SHP77 (cell line): Measurements from ENCODE around the gene HCLS1.
A peak's percentile ranks its signal among the peaks of the same experiment; 100 is the strongest.
"Not testable (repeated sequence)": the region's sequence is repeated elsewhere in the genome, so short reads cannot be mapped to it uniquely, and the experiment has no call there.

ENCODE experiments used
- DNase-seq, 2 experiments: peaks; one replicate each; lab custom pipeline; 2025; lab: John Stamatoyannopoulos, UW

HCLS1 gene

DNA sequence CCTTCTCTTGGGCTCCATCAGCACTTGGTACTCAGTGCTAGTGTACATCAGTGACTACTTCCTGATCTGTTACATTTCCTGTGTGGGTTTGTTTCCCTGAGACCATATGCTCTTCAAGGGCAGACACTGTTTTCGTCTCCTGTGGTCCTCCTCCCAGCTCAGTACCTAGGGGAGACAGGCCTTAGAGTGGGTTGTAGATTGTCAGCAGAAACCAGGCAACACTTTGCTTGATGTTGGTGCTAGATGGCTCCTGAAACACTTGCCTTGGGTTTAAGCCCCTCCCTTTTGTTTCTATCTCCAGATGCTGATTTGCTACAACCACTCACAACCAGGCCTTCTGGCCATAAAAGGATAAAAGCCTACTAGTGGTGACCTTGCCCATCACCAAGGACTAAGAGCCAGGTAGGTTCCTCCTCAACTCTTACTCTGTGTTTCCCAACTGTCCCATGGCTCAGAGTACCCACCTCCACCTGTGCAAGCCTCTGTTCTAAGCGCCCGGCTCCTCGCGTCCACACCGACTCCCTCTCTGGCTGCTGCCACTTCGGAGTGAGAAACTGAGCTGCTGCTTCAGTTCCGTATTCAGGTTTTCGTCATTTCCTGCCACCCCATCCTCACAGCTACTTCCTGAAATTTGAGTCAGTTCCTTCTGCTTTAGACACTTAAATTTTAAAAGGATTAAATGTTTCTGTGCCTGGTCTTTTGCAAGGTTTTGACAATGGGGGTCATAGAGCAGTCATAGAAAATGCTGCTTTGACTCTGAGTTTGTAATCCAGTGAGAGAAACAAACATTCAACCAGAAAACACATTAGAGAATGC lies at the start of gene HCLS1:
Gene HCLS1, minus strand, starts transcription at position 548 of the 816 bp plus-strand sequence. CDS start 2,556 bp downstream, outside the sequence.
- DNase-seq: peak; percentile 33 to 48

GRCh38 chr3:121710347-121710746 lies 49.6 kb upstream of the HCLS1 start:
- DNase-seq: no peak

DNA sequence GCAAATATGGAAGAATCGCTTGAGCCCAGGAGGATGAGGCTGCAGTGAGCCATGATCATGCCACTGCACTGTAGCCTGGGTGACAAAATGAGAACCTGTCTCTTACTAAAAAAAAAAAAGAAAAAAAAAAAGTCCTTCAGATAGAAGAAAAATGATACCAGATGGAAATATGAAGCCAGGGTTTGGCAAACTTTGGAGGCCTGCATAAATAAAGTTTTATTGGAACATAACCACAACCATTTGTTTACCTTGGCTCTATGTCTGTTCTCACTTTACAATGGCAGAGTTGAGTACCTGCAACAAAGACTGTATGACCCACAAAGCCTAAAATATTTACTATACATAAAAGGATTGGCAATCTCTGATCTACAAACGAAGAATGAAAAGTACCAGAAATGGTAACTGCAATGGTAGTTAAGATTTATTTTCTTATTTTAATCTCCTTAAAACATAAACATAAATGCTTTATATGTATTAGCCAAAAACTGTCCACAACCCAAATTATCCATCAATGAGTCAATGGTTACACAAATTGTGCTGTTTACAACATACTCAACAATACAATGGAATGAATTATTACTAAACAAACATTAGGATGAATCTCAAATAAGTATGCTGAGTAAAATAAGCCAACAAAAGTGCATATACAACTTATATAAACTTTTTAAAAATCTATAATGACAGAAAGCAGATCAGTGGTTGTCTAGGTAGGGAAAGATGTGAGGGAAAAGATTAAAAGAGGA lies 47.0 kb upstream of the HCLS1 start:
- no peak for DNase-seq

DNA sequence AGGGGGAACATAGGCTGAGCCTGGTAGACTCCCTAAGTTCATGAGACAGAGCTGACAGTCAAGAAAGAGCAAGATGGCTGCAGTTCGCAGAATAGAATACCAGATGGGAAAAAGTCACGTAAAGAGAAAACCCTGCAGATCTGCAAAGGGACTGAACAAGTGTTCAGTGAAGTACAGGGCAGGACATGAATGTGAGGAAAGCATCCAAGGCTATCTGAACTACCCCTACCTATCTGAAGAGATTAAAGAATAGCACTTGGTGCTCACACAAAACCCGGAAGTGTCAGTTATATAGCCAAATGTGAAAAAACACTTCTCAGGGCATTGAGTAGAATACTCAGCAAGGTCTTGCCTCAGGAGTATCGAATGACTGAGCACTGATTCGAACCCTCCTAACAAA lies 44.8 kb upstream of the HCLS1 start:
- no peak for DNase-seq

GRCh38 chr3:121703973-121704372 lies 43.3 kb upstream of the HCLS1 start:
- DNase-seq: no peak

GRCh38 chr3:121698901-121699300 lies 38.2 kb upstream of the HCLS1 start:
- no peak for DNase-seq

DNA sequence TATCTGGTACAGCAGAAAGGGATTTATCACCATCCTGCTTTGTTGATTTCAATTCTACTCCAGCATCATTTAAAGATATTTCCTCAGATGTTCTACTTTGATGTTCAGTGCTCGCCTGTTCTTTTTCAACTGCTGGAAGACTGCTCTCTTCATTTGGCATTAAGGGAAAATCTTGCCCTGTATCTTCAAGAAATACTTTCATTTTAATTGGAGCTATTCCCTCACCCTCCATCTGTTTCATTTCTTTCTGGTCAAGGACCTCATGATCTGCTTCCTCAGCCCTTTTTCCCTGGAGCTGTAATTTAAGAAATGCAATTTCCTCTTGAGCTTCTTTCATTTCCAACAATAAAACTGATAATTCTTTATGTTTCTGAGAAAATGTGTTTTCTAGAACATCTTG lies 37.8 kb upstream of the HCLS1 start:
- DNase-seq: no peak

GRCh38 chr3:121696186-121696585 lies 35.5 kb upstream of the HCLS1 start:
- no peak for DNase-seq

DNA sequence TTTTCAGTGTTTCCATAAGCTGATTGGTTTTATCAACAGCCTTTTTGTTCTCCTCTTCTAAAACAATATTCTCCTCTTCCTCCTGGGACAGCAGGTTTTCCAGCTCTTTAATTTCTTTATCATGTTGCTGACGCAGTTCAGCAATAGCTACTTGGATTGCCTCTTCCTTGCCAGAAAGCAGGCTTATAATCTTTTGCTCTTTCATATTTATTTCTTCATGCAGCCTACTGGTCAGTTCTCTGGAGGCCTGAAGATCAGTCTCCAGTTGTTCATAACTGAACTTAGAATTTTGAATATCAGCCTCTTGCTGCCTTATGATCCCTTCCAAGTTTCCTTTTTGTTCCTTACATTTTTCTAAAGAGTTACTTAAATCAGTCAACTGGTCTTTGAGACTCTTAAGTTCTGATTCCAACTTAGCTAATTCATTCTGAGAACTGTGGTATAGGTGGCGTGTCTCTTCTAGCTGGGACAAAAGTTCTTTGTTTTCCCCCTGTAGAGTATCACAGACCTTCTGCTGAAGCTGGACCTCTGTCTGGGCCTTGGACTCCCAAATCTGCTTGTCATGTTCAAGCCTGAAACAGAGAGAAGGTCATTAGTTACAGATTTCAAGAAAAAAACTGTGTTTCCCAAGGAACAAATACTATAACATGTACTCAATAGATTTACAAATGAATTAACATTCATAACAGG lies 31.5 kb upstream of the HCLS1 start:
- DNase-seq: no peak

DNA sequence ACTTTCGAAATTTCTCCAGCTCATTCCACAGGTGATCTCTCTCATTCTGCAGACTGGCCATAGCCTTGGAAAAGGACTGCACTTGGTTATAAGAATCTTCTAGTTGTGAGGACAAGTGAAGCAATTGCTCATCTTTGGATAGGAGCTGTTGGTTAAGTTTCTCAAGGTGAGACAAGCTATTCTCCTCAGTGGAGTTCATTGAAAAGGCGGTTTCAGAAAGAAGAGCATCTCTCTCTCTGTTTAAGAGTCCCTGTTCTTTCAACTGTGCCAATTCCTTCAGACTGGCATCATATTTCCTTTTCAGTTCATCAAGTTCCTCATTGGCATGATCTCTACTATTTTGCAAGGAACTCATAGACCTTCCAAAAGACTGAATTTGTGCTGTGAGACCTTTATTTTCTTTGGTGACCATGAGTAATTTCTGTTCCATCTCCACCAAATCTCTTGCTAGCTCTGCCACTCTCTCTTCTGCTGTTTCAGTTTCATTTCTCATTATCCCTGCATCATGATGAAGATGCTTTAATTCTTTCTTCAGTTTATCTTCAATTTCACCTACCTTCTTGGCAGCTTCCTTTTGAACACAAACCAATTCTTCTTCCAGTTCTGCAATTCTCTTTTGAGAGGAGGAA lies 30.2 kb upstream of the HCLS1 start:
- DNase-seq: no peak

- not testable (repeated sequence) for DNase-seq
Observed at GRCh38 chr3:121688747-121689146, 28.0 kb upstream of the HCLS1 start.

DNA sequence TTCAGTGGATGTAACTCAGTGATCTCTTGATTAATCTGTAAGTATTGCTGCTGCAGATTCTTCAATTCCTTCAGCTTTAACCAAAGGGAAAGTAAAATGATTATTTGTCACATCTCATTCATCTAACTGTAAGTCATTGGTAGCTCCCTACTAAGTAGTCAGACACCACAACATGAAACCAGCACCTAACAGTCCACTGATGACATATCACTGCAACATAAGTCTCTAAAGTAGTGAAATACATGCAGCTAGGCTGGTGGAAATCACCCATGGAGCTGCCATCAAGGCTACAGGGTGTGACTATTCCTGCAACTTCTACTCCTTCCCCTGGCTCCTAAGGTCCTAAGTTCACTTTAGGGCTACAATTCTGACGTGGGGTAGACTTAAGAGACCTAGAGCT lies 21.1 kb upstream of the HCLS1 start:
- DNase-seq: no peak

DNA sequence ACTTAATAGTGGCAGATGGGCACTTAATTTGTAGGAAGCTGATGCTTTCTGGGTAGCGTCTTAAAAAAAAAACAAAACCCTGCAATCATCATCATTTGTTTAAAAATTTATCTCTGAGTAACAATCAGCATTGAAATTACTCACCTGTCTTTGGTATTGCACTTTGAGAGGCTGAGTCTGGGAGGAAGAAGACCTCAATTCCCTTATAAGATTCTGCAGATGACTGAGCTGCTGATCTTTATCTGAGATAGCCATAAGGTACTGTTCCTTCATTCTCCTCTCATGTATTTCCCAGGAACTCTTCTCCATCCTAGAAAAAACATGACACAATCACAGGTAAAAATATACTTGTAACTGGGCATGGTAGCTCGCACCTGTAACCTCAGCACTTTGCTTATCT lies 16.4 kb upstream of the HCLS1 start:
- DNase-seq: no peak

DNA sequence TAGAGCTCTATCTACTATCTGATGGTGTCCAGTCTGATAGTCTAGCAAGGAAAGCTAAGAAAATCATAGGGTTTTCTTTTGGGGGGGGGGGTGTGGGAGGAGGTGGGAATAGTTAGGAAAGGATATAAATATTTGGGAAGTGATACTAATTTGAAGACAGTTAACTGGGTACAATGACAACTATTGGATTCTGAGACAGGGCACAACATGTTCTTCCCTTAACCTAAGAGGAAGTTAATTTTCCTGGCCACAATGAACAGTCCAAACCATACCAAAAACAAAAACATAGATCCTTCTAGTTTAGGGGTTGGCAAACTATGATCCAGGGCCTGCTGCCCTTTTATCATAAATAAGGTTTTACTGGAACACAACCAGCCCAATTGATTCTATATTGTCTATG lies 10.0 kb upstream of the HCLS1 start:
- DNase-seq: no peak

- no peak for DNase-seq
Observed at GRCh38 chr3:121667333-121667732, 6.6 kb upstream of the HCLS1 start.

DNA sequence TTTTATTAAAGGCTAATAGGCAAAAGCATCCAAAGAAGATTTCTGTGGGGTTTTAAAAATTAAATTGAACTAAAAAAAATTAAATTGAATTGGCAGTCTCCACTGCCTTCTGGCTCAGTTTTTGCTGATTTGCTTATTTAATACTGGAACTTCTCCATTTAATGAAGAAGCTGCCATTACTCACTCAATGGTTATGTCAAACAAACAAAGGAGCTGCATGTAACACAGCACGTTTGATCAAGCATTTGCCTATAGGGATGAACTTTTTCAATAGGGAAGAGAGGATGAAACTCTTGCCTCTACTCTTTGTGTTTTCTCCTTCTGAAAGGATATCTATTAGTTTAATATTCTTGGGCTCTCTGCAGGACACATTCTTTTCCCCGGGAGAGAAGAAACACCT lies 4.8 kb upstream of the HCLS1 start:
- no peak for DNase-seq

DNA sequence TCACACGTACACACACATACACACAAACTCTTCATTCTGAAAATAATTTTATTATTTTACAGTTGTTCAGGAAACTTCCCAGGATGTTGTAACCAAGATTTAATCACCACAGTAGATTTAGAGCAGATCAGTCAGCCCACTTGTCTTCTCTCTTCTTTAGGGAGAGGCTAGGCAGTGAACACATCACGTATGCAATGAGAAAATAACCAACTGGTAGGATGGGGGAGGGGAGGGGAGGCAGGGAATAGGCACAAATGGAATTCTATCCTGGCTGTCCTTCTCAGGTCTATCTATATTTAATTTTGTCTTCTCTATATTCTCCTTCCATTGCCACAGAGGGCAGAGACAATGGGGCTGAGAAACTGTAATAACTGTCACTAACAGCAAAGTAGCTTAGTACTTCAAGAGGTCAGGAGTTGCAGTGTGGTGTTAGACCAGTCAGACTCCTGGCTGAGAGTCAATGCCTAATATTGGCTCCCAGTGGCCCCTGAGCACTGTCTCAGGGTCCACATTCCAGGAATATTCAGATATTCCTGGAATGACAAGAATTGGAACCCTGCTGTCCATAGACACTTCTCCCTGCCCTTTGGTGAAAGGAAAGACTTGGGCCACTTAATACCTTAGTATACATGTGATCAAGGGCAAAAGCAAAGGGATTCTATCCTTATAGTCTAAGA lies 2.6 kb upstream of the HCLS1 start:
- no peak for DNase-seq

GRCh38 chr3:121662742-121663141 lies 2.0 kb upstream of the HCLS1 start:
- DNase-seq: no peak

DNA sequence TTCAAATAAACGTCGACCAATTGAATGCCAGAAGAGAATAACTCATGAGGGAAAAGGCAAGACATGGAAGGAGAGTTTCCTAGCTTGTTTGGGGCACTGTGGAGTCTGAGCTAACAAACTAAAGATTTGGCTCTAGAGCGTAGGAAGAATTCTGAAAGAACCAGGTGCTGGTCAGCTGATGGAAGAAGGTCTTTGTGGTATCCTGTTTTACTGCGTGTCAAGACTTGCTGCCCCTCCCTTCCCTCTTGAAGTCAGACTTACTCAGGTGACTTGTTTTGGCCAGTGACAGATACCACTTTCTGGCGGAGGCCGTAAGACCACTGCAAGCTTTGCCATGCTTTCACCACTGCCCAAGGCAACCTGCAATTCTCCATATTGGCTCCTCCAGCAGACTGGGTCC lies 673 bp upstream of the HCLS1 start:
- no peak for DNase-seq

DNA sequence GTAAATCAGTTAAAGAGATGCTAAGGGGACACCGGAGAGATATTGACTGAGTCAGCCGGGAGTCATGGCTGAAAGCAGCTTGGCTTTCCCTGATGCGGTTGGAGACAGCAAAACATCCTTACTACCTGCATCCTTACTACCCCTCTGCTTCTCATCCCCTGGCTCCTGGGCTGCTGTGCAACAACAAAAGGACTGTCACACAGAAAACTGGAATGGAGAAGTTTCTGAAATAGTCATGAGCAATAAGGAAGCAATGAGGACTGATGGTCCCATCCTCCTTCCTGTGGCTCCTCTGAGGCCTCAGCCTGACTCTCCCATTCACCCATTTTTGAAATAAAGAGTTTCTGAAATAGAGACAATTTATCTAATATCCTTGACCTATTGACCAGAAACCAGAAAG lies 1.1 kb downstream of the HCLS1 start:
- no peak for DNase-seq

GRCh38 chr3:121658716-121659435 lies 1.8 kb downstream of the HCLS1 start:
- DNase-seq: no peak
